IMR-90 (cell line): ENCODE results near the gene KCNG4. TPM values are rescaled to one million over a fixed set of nuclear protein-coding genes. Genes with fewer than 3 reads are reported as not detected.

Source experiments
- ATAC-seq: fragments of 200-7000 bp; cut with Tn5 transposase; 2 replicates; pipeline ENCODE4 v1.9.1; 2020; ENCODE audit warnings: low read depth, mild to moderate bottlenecking, moderate library complexity
- BruUV-seq: library from RNA; stranded (reverse); fragments of 400-500 nt; replicated peaks from 2 replicates; lab custom pipeline; 2021; lab: Mats Ljungman, UMichigan
- CTCF ChIA-PET: fragments of 300-600 bp; formaldehyde crosslinking; extraction: SDS; loops from one replicate; lab custom pipeline; 2021; ENCODE audit warnings: antibody characterized with exemption; lab: Yijun Ruan, JAX
- POLR2A ChIA-PET: fragments of 300-600 bp; sonication (Branson Sonifier 250); formaldehyde crosslinking; loops from one replicate; lab custom pipeline; 2022; ENCODE audit warnings: antibody characterized with exemption; ENCODE audit not compliant: unreplicated experiment; lab: Charles Lee
- DNase-seq: peaks from one replicate; pipeline ENCODE4 v3.0.0; 2013
- H2AFZ ChIP-seq: replicated peaks from 2 replicates; pipeline ENCODE3; 2013; ENCODE audit warnings: low read length, mild to moderate bottlenecking; ENCODE audit not compliant: poor library complexity
- H2AK5ac ChIP-seq: 2 replicates; pipeline ENCODE4 v1.6.1; 2013; ENCODE audit warnings: low read depth, low read length, inconsistent platforms
- H2AK9ac ChIP-seq: replicated peaks from 2 replicates; pipeline ENCODE3; 2013; ENCODE audit warnings: mild to moderate bottlenecking, low read depth, low read length, moderate library complexity; ENCODE audit not compliant: poor library complexity
- H2BK120ac ChIP-seq: 2 replicates; pipeline ENCODE4 v1.6.1; 2013; ENCODE audit warnings: low read depth, low read length, inconsistent platforms
- H2BK15ac ChIP-seq: 3 replicates; pipeline ENCODE4 v1.6.1; 2013; ENCODE audit warnings: low read depth, low read length, inconsistent platforms
- H2BK20ac ChIP-seq: 2 replicates; pipeline ENCODE4 v1.6.1; 2013; ENCODE audit warnings: low read depth, mild to moderate bottlenecking, inconsistent platforms, low read length, moderate library complexity
- H2BK5ac ChIP-seq: 2 replicates; pipeline ENCODE4 v1.6.1; 2013; ENCODE audit warnings: mild to moderate bottlenecking, low read depth, low read length, inconsistent platforms; ENCODE audit not compliant: poor library complexity, severe bottlenecking
- H3K14ac ChIP-seq: replicated peaks from 2 replicates; pipeline ENCODE4 v1.6.1; 2013; ENCODE audit warnings: low read depth, low read length, inconsistent platforms
- H3K18ac ChIP-seq: 2 replicates; pipeline ENCODE4 v1.6.1; 2013; ENCODE audit warnings: low read depth, low read length, control low read depth
- H3K23ac ChIP-seq: 2 replicates; pipeline ENCODE4 v1.6.1; 2013; ENCODE audit warnings: low read depth, low read length, inconsistent platforms
- H3K27ac ChIP-seq: 2 replicates; pipeline ENCODE4 v1.5.1; 2013; ENCODE audit warnings: mild to moderate bottlenecking, control low read depth, low read length; ENCODE audit not compliant: insufficient read depth
- H3K27me3 ChIP-seq: 2 replicates; pipeline ENCODE4 v1.6.1; 2013; ENCODE audit warnings: low read length; ENCODE audit not compliant: control insufficient read depth, insufficient read depth
- H3K36me3 ChIP-seq: 2 replicates; pipeline ENCODE4 v1.6.1; 2013; ENCODE audit warnings: low read length, mixed read lengths; ENCODE audit not compliant: control insufficient read depth, insufficient read depth
- H3K4ac ChIP-seq: 2 replicates; pipeline ENCODE4 v1.6.1; 2013; ENCODE audit warnings: low read depth, low read length, inconsistent platforms
- H3K4me1 ChIP-seq: 2 replicates; pipeline ENCODE4 v1.6.1; 2013; ENCODE audit warnings: low read length, mixed read lengths; ENCODE audit not compliant: control insufficient read depth, insufficient read depth
- H3K4me2 ChIP-seq: 2 replicates; pipeline ENCODE4 v1.6.1; 2013; ENCODE audit warnings: low read depth, mild to moderate bottlenecking, control low read depth, low read length, moderate library complexity
- H3K4me3 ChIP-seq: 2 replicates; pipeline ENCODE4 v1.5.1; 2013; ENCODE audit warnings: low read depth, mild to moderate bottlenecking, control low read depth, low read length, moderate library complexity; ENCODE audit not compliant: insufficient read depth
- H3K56ac ChIP-seq: 2 replicates; pipeline ENCODE4 v1.6.1; 2013; ENCODE audit warnings: low read length, inconsistent platforms; ENCODE audit not compliant: insufficient read depth; ENCODE audit errors: extremely low read depth
- H3K79me1 ChIP-seq, 2 experiments: 2 replicates each; pipeline ENCODE4 v1.6.1; 2013; ENCODE audit warnings: low read length in 2 of 2, inconsistent platforms in 1 of 2, low read depth in 1 of 2
- H3K9ac ChIP-seq: 2 replicates; pipeline ENCODE4 v1.6.1; 2013; ENCODE audit warnings: low read depth, low read length, control low read depth
- H3K9me1 ChIP-seq: 2 replicates; pipeline ENCODE4 v1.6.1; 2013; ENCODE audit warnings: low read length, inconsistent platforms; ENCODE audit not compliant: insufficient read depth
- H3K9me3 ChIP-seq: 2 replicates; pipeline ENCODE4 v1.6.1; 2013; ENCODE audit warnings: low read length; ENCODE audit not compliant: control insufficient read depth, insufficient read depth
- H4K20me1 ChIP-seq: 2 replicates; pipeline ENCODE4 v1.6.1; 2013; ENCODE audit warnings: low read length, inconsistent platforms; ENCODE audit not compliant: insufficient read depth
- H4K5ac ChIP-seq: 2 replicates; pipeline ENCODE4 v1.6.1; 2013; ENCODE audit warnings: mild to moderate bottlenecking, low read depth, low read length, control low read depth
- H4K8ac ChIP-seq, 2 experiments: 2 replicates each; pipeline ENCODE4 v1.6.1; 2013; ENCODE audit warnings: low read depth in 2 of 2, low read length in 2 of 2, control low read depth in 1 of 2, inconsistent platforms in 1 of 2
- H4K91ac ChIP-seq: 2 replicates; pipeline ENCODE4 v1.6.1; 2013; ENCODE audit warnings: low read depth, low read length, inconsistent platforms; ENCODE audit not compliant: insufficient read depth
- BHLHE40 ChIP-seq: fragments of 150-350 bp; IDR thresholded peaks from 2 replicates; pipeline ENCODE4 v1.6.1; 2016; ENCODE audit warnings: mild to moderate bottlenecking, low read depth, low read length
- WGBS, 2 experiments: methylation state at CpG; one replicate each; pipeline versions ENCODE4 v1.1.5 to v1.1.7; 2013; ENCODE audit warnings: missing lambda C conversion rate in 2 of 2; ENCODE audit not compliant: insufficient read length in 1 of 2; ENCODE audit errors: extremely low coverage in 2 of 2; 5-methylcytosine and 5-hydroxymethylcytosine counted together
- dilution Hi-C: fragments of 300-500 bp; cut with HindIII; formaldehyde crosslinking; loops from one replicate; pipeline ENCODE4 v1.14.3; 2018; ENCODE audit warnings: low sequenced_read_pairs; ENCODE audit not compliant: unreplicated experiment
- in situ Hi-C: fragments of 300-500 bp; cut with MboI; formaldehyde crosslinking; loops from 3 replicates; pipeline ENCODE4 v1.14.3; 2019; ENCODE audit warnings: low sequenced_read_pairs, inconsistent platforms, mixed read lengths
- intact Hi-C: fragments of 100-400 bp; cut with micrococcal nuclease; formaldehyde crosslinking; loops from 2 replicates; pipeline ENCODE4 v1.10.0; 2022
- polyA plus RNA-seq, 3 experiments: library from polyadenylated mRNA; depleted of rRNA; stranded (reverse); fragments of >200 nt; gene quantifications; 2 replicates each; pipeline ENCODE4 v1.2.3, GENCODE V29; 2012; ENCODE audit warnings: low replicate concordance in 1 of 3
- total RNA-seq: library from RNA; depleted of rRNA; stranded (reverse); fragments of >200 nt; gene quantifications from 2 replicates; pipeline ENCODE4 v1.2.3, GENCODE V29; 2012

KCNG4 gene
- total and polyA plus RNA-seq, 2 of the 4 experiments (the other 2 are of a cell fraction): not detected

DNA sequence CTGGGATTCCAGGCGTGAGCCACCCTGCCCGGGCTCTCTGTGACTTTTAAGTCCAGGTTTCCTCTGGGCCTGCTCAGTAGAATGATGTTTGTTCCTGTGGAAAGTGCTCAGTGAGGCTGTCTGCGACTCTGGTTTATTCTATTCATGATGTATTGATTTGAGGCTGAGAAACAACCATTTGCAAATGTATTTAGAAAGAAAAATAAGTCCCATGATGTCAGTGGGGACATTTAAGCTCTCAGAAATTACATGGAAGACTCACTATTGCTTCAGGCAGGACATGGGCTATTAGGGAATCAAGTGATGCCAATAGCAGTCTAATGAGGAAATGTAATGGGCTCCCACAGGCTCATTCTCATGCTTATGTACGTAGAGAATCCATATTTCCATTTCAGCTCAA, 22.2 kb upstream of the KCNG4 start:
- intact Hi-C loops (no loop called here), dilution Hi-C loops (no loop called here), in situ Hi-C loops (no loop called here)
- H4K91ac ChIP-seq: no peak overlapping the region
- no peak overlapping the region for H2BK5ac ChIP-seq
- ATAC-seq (no peak), DNase-seq (no peak)
- H3K4ac ChIP-seq: no peak overlapping the region
- no peak overlapping the region for H4K5ac ChIP-seq
- no peak overlapping the region for H3K23ac ChIP-seq
- no peak overlapping the region for H2AK5ac ChIP-seq
- H3K9ac ChIP-seq: no peak overlapping the region
- no peak overlapping the region for H3K27ac ChIP-seq
- TF ChIP-seq BHLHE40: no peak
- H2BK120ac ChIP-seq: no peak overlapping the region
- H3K14ac ChIP-seq: no peak overlapping the region
- no peak overlapping the region for H2BK15ac ChIP-seq
- H3K9me3 ChIP-seq: peaks cover 5% of the 10 kb centered on the region; the same call in 1 of the 2 replicates
- H4K20me1 ChIP-seq: no peaks in the 10 kb centered on the region
- H3K9me1 ChIP-seq: no peaks in the 10 kb centered on the region
- no peaks in the 10 kb centered on the region for H3K36me3 ChIP-seq
- H3K56ac ChIP-seq: no peak overlapping the region
- H3K18ac ChIP-seq: no peak overlapping the region
- H3K27me3 ChIP-seq: peaks cover 26% of the 10 kb centered on the region
- H3K4me2 ChIP-seq: no peak overlapping the region
- no peak overlapping the region for H2AK9ac ChIP-seq
- no peak overlapping the region for H4K8ac ChIP-seq
- POLR2A ChIA-PET: interaction anchor here (0.6 kb wide), 1 partner anchor 34 kb away, joined by 3 read pairs; no protein-coding TSS in a partner anchor
- BruUV-seq: no TSS peak
- no peak overlapping the region for H2BK20ac ChIP-seq
- H2AFZ ChIP-seq: no peak overlapping the region
- H3K4me1 ChIP-seq: no peaks in the 10 kb centered on the region
- no peaks in the 10 kb centered on the region for H3K79me1 ChIP-seq
- WGBS, 2 experiments: 50% methylated on average over 1 of the region's 4 CpGs; no CpG with 5 or more reads in 1 of the 2 experiments
- CTCF ChIA-PET: no interaction called here
- no peak overlapping the region for H3K4me3 ChIP-seq
